Fibroblast of pulmonary artery (primary cell): Measurements from ENCODE around the gene GPR173.

Experiments
- DNase-seq: peaks from one replicate; pipeline ENCODE4 v3.0.0-alpha.2; 2010; ENCODE audit warnings: low read depth
- H3K4me3 ChIP-seq: replicated peaks from 2 replicates; pipeline ENCODE4 v1.5.1; 2011; ENCODE audit warnings: low read depth, mild to moderate bottlenecking, control low read depth, low read length, moderate library complexity
- TF ChIP-seq, protein P1 (sequence below): IDR thresholded peaks from 2 replicates; pipeline ENCODE4 v1.5.1; 2011; ENCODE audit warnings: mild to moderate bottlenecking, control low read depth, low read length, inconsistent platforms; ENCODE audit errors: missing control alignments

The GPR173 gene

DNA sequence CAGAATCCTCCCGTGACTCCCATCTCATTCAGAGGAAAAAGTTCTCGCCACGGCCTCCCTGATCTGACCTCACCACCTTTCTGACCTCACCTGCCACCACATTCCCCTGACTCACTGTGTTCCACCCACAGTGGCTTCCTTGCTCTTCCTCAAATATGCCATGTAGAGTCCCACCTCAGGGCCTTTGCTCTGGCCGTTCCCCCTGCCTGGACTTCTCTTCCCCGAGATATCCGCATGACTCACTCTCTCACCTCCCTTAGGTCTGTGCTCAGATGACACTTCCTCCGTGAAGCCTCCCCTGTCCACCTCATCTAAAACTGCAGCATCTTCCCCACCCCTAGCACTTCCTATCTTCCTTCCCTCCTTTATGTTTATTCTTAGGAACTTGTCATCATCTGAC, 26.4 kb downstream of the GPR173 start:
- no peak for DNase-seq
- TF ChIP-seq, protein P1, sequence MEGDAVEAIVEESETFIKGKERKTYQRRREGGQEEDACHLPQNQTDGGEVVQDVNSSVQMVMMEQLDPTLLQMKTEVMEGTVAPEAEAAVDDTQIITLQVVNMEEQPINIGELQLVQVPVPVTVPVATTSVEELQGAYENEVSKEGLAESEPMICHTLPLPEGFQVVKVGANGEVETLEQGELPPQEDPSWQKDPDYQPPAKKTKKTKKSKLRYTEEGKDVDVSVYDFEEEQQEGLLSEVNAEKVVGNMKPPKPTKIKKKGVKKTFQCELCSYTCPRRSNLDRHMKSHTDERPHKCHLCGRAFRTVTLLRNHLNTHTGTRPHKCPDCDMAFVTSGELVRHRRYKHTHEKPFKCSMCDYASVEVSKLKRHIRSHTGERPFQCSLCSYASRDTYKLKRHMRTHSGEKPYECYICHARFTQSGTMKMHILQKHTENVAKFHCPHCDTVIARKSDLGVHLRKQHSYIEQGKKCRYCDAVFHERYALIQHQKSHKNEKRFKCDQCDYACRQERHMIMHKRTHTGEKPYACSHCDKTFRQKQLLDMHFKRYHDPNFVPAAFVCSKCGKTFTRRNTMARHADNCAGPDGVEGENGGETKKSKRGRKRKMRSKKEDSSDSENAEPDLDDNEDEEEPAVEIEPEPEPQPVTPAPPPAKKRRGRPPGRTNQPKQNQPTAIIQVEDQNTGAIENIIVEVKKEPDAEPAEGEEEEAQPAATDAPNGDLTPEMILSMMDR: no peak
- no peak overlapping the region for H3K4me3 ChIP-seq

DNA sequence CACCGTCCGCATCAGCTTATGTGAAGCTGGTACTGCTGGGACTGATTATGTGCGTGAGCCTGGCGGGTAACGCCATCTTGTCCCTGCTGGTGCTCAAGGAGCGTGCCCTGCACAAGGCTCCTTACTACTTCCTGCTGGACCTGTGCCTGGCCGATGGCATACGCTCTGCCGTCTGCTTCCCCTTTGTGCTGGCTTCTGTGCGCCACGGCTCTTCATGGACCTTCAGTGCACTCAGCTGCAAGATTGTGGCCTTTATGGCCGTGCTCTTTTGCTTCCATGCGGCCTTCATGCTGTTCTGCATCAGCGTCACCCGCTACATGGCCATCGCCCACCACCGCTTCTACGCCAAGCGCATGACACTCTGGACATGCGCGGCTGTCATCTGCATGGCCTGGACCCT, 28.1 kb downstream of the GPR173 start:
- DNase-seq: no peak
- H3K4me3 ChIP-seq: no peak overlapping the region
- TF ChIP-seq, protein P1: no peak

DNA sequence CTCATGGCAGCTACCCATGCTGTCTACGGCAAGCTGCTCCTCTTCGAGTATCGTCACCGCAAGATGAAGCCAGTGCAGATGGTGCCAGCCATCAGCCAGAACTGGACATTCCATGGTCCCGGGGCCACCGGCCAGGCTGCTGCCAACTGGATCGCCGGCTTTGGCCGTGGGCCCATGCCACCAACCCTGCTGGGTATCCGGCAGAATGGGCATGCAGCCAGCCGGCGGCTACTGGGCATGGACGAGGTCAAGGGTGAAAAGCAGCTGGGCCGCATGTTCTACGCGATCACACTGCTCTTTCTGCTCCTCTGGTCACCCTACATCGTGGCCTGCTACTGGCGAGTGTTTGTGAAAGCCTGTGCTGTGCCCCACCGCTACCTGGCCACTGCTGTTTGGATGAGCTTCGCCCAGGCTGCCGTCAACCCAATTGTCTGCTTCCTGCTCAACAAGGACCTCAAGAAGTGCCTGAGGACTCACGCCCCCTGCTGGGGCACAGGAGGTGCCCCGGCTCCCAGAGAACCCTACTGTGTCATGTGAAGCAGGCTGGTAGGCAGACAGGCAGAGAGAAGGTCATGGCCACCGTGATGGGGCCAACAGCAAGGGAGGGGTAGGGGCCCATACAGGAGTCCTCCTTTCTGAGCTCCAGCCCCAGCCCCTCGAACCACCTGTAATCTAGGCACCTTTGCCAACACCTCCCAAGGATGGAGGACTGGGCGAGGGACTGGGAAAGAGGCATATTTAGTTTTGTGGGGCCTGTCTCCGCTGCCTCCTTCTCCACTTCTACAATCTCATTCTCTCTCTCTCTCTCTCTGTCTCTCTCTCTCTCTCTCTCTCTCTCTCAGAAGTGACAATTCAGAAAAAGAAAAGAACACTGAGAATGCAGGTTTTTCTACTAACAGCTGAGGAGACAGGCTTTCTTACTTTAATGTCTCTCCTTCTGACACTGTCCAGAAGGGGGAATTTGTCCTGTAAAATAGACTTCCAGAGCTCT, 28.9 kb downstream of the GPR173 start:
- no peak overlapping the region for H3K4me3 ChIP-seq
- DNase-seq: no peak
- TF ChIP-seq, protein P1: no peak

DNA sequence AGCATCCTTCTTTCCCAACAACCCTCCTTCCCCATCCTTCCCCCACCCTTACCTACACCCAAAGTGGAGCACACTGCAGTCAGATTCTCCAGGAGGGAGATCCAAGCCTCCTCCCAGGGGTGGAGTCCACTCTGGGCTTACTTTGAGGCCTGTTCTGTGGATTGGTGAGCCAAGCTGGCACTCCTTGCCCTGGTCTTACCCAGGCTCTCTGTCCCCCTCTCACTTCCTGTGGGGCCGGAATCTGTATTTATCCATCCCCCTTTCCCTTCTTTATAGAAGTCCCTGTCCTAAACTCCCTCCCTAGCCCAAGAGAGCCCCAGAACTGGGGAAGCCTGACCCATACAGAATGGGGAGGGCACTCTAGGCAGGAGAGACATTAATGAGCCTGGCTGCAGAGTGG, 30.4 kb downstream of the GPR173 start:
- DNase-seq: no peak
- TF ChIP-seq, protein P1: no peak
- no peak overlapping the region for H3K4me3 ChIP-seq

DNA sequence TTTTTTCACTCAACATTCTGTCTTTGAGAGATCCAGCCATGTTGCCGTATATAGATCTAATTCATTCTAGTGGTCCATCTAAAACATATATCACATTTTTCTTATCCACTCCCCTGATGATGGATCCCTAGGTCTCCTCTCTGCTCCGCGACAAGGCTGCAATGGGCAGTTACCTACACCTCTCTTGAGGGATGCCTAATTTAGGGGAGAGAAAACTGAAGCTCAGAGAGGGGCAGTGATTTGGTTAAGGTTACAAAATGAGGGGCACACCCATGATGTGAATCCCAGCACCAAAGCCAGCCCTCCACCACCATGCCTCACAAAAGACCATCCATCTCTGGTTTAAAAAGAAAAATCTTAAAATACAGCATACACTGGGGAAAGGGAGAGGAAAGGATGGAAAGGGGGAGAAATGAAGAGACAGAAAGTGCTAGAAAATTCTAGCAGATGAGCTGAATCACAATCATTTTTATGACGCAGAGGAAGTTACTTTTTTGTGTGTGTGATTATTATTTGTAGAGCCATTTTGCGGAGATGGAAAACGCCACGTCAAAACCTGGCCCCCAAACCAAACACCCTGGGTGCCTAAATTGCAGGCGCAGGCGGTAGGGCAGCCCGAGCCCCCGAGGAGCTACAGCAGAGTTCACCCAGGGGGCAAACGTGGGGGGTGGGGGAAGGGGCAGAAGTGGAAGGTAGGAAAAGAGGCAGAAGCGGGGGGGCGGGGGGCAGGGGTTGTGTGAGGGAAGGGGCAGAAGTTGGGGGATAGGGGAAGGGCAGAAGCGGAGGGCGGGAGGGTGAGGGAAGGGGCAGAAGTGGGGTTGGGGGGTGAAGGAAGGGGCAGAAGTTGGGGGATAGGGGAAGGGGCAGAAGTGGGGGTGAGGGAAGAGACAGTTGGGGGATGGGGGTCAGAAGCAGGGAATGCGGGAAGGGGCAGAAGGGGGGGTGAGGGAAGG, 32.3 kb downstream of the GPR173 start:
- peak; percentile 35 for DNase-seq
- H3K4me3 ChIP-seq: peak overlapping the region; percentile 14
- TF ChIP-seq, protein P1: no peak

DNA sequence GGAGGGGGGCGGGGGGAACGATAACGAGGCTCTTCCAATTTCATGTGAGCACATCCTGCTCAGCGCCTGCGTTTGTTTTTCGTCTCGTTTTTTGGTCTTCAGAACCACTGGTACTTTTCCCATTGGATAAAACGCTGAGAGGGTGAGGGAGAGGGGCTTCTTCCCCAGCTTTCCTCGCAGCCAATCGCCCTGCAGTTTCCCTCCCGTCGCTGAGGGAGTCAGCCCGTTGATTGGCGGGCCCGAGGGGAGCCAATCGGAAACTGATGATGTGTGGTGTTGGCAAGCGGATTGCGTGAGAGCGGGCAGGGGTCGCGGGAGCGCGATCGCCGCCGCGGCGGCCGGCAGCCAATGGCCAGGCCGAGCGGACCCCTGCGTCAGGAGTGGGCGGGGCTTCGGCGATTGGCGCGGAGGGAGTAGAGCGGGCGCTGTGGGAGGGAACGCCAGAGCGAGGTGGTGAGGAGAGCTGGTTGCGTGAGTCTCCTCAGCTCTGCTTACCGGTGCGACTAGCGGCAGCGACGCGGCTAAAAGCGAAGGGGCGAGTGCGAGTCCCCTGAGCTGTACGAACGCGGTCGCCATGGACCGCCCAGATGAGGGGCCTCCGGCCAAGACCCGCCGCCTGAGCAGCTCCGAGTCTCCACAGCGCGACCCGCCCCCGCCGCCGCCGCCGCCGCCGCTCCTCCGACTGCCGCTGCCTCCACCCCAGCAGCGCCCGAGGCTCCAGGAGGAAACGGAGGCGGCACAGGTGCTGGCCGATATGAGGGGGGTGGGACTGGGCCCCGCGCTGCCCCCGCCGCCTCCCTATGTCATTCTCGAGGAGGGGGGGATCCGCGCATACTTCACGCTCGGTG, 33.6 kb downstream of the GPR173 start, which contains the start of gene TSPYL2:
Gene TSPYL2, plus strand, starts transcription at position 443 of the 848 bp plus-strand sequence. Its CDS starts 132 bp downstream, at position 575.
- TF ChIP-seq, protein P1: no peak
- H3K4me3 ChIP-seq: peak within 1 kb of the TSS; percentile 72
- peak; percentile 98 for DNase-seq
